B cell (primary cell): ENCODE measurements around the gene DNAJC4.

ENCODE experiments used
- EZH2 ChIP-seq: IDR thresholded peaks from 2 replicates; pipeline ENCODE4 v1.6.1; 2012; ENCODE audit warnings: borderline replicate concordance, low read depth, mild to moderate bottlenecking, moderate library complexity, low read length; ENCODE audit not compliant: insufficient read depth, poor library complexity, severe bottlenecking
- TF ChIP-seq, protein P1 (sequence below): fragments of 200-600 bp; IDR thresholded peaks from one replicate; pipeline ENCODE4 v1.8.0; 2022; ENCODE audit warnings: antibody characterized with exemption, mild to moderate bottlenecking

DNA sequence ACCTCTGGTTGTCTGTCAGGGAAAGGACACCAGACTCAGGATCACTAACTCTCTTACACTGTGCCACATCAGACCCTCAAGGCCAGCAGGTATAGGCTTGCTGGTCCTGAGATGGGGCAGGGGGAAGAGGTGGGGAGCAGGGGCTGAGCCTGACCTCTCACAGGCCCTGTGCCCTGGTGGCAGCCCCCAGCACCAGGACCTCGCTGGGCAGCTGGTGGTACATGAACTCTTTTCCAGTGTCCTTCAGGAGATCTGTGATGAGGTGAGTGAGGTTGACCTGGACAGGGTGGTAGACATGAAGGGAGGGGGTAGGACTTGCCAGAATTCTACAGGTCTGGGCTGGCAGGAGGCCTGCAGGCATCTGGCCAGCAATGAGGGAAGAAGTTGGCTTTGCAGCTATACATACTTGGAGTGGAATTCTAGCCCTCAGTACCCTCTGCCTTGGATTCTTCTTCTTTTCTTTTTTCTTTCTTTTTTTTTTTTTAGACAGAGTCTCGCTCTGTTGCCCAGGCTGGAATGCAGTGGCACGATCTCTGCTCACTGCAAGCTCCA lies 2.9 kb upstream of the DNAJC4 start:
- no peak for TF ChIP-seq EZH2
- TF ChIP-seq, protein P1, sequence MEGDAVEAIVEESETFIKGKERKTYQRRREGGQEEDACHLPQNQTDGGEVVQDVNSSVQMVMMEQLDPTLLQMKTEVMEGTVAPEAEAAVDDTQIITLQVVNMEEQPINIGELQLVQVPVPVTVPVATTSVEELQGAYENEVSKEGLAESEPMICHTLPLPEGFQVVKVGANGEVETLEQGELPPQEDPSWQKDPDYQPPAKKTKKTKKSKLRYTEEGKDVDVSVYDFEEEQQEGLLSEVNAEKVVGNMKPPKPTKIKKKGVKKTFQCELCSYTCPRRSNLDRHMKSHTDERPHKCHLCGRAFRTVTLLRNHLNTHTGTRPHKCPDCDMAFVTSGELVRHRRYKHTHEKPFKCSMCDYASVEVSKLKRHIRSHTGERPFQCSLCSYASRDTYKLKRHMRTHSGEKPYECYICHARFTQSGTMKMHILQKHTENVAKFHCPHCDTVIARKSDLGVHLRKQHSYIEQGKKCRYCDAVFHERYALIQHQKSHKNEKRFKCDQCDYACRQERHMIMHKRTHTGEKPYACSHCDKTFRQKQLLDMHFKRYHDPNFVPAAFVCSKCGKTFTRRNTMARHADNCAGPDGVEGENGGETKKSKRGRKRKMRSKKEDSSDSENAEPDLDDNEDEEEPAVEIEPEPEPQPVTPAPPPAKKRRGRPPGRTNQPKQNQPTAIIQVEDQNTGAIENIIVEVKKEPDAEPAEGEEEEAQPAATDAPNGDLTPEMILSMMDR = no peak
